NCI-H748 treated with DMSO at 0.1 percent for 48 hours (cell line): ENCODE measurements around the gene LRRTM4.
"Not testable (repeated sequence)": the region's sequence is repeated elsewhere in the genome, so short reads cannot be mapped to it uniquely, and the experiment has no call there.

Experiments
- DNase-seq: peaks from one replicate; lab custom pipeline; 2025; lab: John Stamatoyannopoulos, UW

The LRRTM4 gene

GRCh38 chr2:77085561-77085960 lies 436.6 kb downstream of the LRRTM4 start:
- no peak for DNase-seq

DNA sequence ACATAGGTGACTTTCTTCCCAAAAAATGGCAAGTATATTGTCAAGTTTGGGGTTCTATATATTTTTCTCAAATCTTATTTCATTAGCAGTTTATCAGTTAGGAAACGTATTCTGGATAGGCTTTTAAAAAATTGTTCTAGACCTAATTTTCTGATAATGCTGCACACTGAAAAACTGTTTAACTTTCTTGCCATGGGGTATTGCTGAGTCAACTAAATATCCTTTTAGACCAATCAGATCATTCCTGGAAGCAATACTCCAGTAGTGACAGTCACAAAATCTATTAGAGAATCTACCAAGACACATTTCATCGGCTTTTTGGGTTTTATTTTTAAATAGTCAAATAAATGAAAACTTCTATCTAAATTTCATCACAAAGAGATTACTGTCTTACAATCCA lies 440.6 kb downstream of the LRRTM4 start:
- no peak for DNase-seq

DNA sequence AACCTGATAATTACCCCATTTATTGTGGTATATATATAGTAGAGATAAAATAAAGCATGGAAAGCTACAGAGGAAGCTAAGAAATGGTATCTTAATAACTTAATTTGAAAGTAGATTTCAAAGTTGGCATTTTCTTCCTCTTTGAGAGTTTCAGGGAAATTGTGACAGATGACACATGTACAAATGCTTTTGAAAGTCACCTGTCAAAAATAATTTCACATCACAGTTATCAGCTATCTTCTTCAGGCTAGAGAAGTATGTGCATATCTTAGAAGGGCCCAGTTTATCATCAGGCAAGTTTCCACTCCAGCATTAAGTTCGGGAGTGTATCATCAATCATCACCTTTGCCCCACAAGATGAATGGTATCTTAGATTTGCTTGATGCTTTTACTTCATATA lies 457.9 kb downstream of the LRRTM4 start:
- no peak for DNase-seq

DNA sequence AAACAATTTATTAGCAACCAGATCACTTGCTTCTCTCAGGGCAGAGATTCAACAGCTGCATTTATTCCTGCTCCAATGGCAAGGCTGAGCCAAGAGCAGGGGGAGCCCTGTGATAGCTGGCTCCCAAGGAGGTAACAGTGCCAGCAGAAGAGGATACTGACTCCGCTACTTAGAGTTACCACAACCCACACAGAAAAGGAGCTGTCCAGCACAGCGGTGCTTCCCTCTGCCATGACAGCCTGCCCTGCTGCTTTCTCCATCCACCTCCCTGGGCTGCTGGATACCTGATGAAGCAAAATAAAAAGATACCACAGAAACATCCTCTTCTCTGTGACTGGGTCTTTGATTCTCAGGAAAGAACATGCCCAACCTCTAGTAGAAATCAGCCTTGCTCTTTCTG lies 467.2 kb downstream of the LRRTM4 start:
- no peak for DNase-seq

DNA sequence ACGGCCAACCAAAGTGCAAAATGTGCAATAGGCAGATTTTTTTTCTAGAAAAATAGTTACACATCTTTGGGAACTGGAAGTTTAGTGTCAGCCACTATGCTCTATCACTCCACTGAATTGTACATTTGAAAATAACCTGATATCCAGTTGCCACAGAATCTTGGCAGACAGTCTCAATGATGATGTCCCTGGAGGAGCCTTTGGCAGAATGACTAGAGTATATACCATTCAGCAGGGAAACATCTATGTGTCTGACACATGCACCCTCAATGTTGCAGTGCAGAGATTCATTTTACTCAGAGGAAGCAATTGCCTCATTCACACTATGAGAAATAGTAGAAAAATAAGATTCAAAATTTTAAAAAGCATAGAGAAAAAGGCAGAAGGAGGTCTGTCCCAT lies 475.8 kb downstream of the LRRTM4 start:
- DNase-seq, result no peak

DNA sequence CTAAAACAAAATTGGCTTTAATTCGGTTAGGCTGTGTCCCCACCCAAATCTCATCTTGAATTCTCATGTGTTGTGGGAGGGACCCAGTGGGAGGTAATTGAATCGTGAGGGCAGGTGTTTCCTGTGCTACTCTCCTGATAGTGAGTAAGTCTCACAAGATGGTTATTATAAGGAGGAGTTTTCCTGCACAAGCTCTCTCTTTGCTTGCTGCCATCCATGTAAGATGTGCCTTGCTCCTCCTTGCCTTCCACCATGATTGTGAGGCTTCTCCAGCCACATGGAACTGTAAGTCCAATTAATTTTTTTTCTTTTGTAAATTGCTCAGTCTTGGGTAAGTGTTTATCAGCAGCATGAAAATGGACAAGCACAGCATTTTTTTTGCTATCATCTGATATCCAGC lies 476.7 kb downstream of the LRRTM4 start:
- not testable (repeated sequence) for DNase-seq

DNA sequence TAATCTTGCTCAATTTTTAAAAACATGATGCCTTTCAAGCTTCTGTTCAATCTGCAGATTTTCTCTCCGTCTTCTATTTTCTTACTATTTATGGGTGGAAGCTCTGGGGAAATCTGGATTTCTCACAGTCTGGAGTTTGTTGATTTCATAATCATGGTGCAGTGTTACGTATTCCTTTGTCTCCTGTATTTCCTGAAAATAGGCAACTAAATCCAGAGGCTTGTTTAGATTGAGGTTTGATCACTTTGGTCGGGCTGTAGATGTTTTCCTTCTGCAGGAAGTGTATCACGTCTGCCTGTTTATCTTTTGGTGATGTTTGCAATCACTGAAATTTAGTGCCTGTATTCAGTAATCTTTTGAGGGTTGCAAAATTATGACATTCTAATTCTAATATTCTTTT lies 487.7 kb downstream of the LRRTM4 start:
- DNase-seq, result no peak

DNA sequence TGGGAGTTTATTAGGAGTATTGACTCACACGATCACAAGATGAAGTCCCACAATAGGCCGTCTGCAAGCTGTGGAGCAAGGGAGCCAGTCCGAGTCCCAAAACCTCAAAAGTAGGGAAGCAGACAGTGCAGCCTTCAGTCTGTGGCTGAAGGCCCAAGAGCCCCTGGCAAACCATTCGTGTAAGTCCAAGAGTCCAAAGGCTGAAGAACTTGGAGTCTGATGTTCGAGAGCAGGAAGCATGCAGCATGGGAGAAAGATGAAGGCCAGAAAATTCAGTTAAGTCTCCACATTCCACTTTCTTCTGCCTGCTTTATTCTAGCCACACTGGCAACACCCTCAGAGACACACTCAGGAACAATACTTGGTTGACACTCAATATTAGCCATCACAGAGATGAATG lies 492.9 kb downstream of the LRRTM4 start:
- not testable (repeated sequence) for DNase-seq

- DNase-seq, result no peak
Measured at GRCh38 chr2:77028032-77028600, 494.1 kb downstream of the LRRTM4 start.

- no peak for DNase-seq
Measured at GRCh38 chr2:77025714-77026113, 496.5 kb downstream of the LRRTM4 start.

- no peak for DNase-seq
Measured at GRCh38 chr2:77021161-77021560, 501.0 kb downstream of the LRRTM4 start.

DNA sequence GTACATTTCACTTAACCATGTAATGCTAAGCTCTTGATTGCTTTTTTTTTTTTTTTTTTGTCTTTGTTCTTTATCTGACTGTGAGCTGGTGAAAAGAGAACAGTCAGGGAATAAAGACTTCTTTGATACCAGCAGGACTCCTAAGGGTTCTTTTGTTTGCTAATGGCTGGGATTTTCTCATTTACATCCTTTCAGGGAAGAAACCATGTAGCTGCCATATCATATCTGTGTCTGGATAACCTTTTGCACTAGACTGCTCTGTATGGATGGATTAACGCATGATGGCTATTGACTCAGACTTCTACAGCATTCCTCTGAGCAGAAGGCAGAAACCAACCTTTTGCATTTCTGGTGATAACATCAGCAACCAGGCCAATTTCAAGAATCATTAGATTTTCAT lies 504.0 kb downstream of the LRRTM4 start:
- peak; percentile 8 for DNase-seq

- no peak for DNase-seq
Measured at GRCh38 chr2:77017355-77017745, 504.8 kb downstream of the LRRTM4 start.

DNA sequence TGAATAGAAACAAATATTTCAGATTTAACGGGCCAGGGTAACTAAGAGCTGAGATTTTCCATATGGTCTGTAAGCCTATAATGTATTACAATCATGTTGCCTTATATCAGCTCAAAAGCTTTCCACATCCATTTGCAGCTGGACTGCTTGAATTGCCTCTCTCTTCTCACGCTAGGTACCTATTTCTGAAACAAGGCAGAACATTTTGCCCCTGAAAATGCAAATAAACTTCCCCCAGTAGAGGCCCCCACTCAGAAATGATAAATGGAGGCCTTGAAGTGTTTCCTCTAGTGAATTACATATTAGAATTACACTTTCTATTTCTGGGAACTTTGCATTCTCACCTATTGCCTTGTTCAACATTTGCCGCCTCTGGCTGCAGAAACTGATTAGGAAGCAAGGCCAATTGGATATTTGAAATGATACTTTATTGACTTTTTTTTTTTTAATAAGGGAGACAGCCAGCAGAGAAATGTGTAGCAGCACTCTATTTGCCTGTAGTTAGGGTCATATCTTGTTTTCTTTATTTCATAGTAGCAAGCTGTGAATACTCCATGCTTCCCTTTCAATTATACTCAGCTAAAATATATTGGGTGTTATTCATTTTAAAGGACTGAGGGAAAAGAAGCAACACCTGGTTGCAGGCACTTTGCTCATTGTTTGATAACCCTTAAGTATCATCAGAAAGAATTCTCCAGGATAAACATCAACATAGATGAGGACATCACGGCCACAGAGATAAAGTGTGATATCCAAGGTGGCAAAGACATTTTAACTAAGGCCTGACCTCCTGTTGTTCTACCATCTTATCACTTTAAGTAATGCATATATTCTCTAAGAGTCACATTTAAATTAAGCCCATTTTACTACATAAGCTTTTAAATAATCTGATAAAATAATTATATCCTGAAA lies 505.5 kb downstream of the LRRTM4 start:
- DNase-seq, result no peak

- DNase-seq, result no peak
Measured at GRCh38 chr2:77013953-77014352, 508.2 kb downstream of the LRRTM4 start.

DNA sequence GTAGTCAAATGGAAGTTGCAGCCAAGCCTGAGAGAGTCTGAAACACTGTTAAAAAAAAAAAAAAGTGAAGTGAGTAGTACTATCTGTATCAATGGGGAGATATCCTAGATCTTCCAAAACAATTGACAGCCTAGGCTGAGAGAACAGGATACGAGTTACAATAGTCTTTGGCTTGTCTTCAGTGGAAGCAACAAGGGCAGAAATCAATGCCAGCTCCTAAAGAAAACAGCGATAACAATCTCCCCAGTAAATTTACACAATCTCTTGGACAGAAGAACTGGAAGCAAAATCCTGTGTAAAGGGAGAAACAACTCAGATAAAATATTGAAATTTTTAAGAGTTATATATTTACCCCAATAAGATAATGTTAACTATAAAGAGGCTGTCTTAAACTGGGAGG lies 508.7 kb downstream of the LRRTM4 start:
- DNase-seq, result no peak

GRCh38 chr2:77009307-77009706 lies 512.9 kb downstream of the LRRTM4 start:
- DNase-seq, result peak; percentile 26

DNA sequence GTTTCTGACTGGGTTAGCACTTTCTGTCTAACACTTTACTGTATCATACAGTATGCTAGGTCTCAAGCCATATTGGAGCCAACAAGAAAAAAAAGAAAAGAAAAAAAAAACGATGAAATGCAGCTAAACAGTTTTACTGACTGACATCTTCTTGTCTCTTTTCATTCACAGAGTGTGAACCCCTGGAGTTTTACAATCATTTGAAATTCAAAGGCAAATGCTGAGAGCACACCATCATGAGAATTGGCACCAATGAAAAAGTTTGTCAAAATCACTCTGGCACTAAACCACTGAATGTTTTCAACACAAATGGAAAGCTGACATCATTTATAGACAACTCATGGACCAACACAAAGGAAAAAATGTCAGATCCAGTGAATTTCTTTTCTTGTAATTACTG lies 513.3 kb downstream of the LRRTM4 start:
- DNase-seq, result peak; percentile 26

GRCh38 chr2:77007686-77008085 lies 514.5 kb downstream of the LRRTM4 start:
- peak; percentile 79 for DNase-seq

GRCh38 chr2:77005522-77005921 lies 516.7 kb downstream of the LRRTM4 start:
- DNase-seq, result no peak

GRCh38 chr2:77001895-77002294 lies 520.3 kb downstream of the LRRTM4 start:
- DNase-seq, result no peak

GRCh38 chr2:76998704-76999103 lies 523.5 kb downstream of the LRRTM4 start:
- DNase-seq, result peak; percentile 33

GRCh38 chr2:76998152-76998551 lies 524.0 kb downstream of the LRRTM4 start:
- DNase-seq, result no peak

DNA sequence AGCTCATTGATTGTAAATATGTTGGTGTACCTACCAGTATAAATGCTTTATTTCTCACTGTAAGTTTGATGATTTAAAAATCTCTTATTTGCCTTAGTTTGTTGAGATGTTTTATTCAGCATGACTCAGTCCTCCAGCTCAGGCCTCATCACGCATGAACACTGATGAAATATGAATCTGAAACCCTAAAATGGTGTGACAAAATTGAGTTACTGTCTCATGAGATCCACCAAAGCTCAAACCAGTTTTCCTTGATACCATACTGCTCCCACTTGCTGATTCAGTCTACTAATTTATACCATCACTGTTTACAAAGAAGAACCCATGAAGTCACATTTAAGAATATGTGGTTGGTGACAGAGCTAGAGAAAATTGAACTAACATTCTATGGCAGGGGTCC lies 524.9 kb downstream of the LRRTM4 start:
- no peak for DNase-seq
